HepG2 (cell line): Measurements from ENCODE around the gene MYADML2. TPM values are rescaled to one million over a fixed set of nuclear protein-coding genes. Genes with fewer than 3 reads are reported as not detected.

ENCODE experiments used
- DZIP1 ChIP-seq: sonication (generic); formaldehyde crosslinking; IDR thresholded peaks from 2 replicates; pipeline ENCODE4 v1.5.0; 2020; ENCODE audit warnings: mild to moderate bottlenecking, missing genetic modification reagents
- HNF1A ChIP-seq, 2 experiments: sonication (generic) in 1 of 2; formaldehyde crosslinking in 1 of 2; IDR thresholded peaks; 2 replicates each; pipeline versions ENCODE4 v1.4.0 to v1.6.1; 2016 to 2020; ENCODE audit warnings: borderline replicate concordance in 1 of 2, low read depth in 1 of 2, mild to moderate bottlenecking in 1 of 2, missing genetic modification reagents in 1 of 2
- LBX2 ChIP-seq: sonication (generic); formaldehyde crosslinking; IDR thresholded peaks from 2 replicates; pipeline ENCODE4 v1.5.0; 2020; ENCODE audit warnings: missing genetic modification reagents, mild to moderate bottlenecking, borderline replicate concordance
- MTA3 ChIP-seq: sonication (generic); formaldehyde crosslinking; IDR thresholded peaks from 2 replicates; pipeline ENCODE4 v1.4.0; 2020; ENCODE audit warnings: missing genetic modification reagents
- SATB2 ChIP-seq: sonication (generic); formaldehyde crosslinking; IDR thresholded peaks from 2 replicates; pipeline ENCODE4 v1.5.0; 2020; ENCODE audit warnings: missing genetic modification reagents
- SRY ChIP-seq: sonication (generic); formaldehyde crosslinking; IDR thresholded peaks from 2 replicates; pipeline ENCODE4 v1.8.0; 2022; ENCODE audit warnings: mild to moderate bottlenecking, missing genetic modification reagents
- THAP9 ChIP-seq: sonication (generic); formaldehyde crosslinking; IDR thresholded peaks from 2 replicates; pipeline ENCODE4; 2020; ENCODE audit warnings: missing genetic modification reagents, mild to moderate bottlenecking, borderline replicate concordance
- ZBTB4 ChIP-seq: sonication (generic); formaldehyde crosslinking; IDR thresholded peaks from 2 replicates; pipeline ENCODE4 v1.4.0; 2020; ENCODE audit warnings: missing genetic modification reagents, mild to moderate bottlenecking, borderline replicate concordance
- ZNF597 ChIP-seq: sonication (generic); formaldehyde crosslinking; IDR thresholded peaks from 2 replicates; pipeline ENCODE4 v1.5.0; 2020; ENCODE audit warnings: missing genetic modification reagents
- ZNF761 ChIP-seq: sonication (generic); formaldehyde crosslinking; conservative IDR thresholded peaks from 2 replicates; pipeline ENCODE4 v1.4.0; 2020; ENCODE audit warnings: mild to moderate bottlenecking, missing genetic modification reagents
- polyA plus RNA-seq, 8 experiments: library from polyadenylated mRNA; depleted of rRNA in 3 of 8; stranded (reverse) in 7 of 8; unstranded in 1 of 8; fragments of >200 nt; fragmentation: Illumina TruSeq in 4 of 8; extraction: Trizol in 4 of 8; gene quantifications; 2 replicates each; pipeline versions ENCODE4 v1.2.1 to v1.2.3, GENCODE V29; 2011 to 2016; ENCODE audit warnings: low read depth in 4 of 8, missing spikeins in 1 of 8, mixed read lengths in 1 of 8; ENCODE audit not compliant: insufficient read depth in 1 of 8
- total RNA-seq, 5 experiments: library from RNA; depleted of rRNA; stranded (reverse); fragments of >200 nt; fragmentation: Illumina TruSeq; extraction: Trizol; gene quantifications; 2 replicates each; pipeline ENCODE4 v1.2.3, GENCODE V29; 2016; ENCODE audit warnings: low read depth in 1 of 5

MYADML2 gene
- total and polyA plus RNA-seq, 2 of the 13 experiments (the other 11 are each of a cell fraction or from before 2014, with no cell fraction given): not detected

- TF ChIP-seq LBX2 (CRISPR knock-in tag) (peak; percentile 97; the same call in 1 of the 2 replicates), ZNF597 (no peak), SRY (CRISPR knock-in tag) (peak; percentile 97), DZIP1 (CRISPR knock-in tag) (peak; percentile 95; the same call in 1 of the 2 replicates), MTA3 (CRISPR knock-in tag) (no peak), ZNF761 (peak; percentile 70; the same call in 1 of the 2 replicates), HNF1A (IDR thresholded peaks at IDR 0.05; ENCODE audit: low read depth) (peak; percentile 30; the same call in 1 of the 2 replicates), HNF1A (CRISPR knock-in tag; IDR thresholded peaks at IDR 0.05; ENCODE audit: borderline replicate concordance) (peak; percentile 61; the same call in 1 of the 2 replicates), SATB2 (peak; percentile 96; the same call in 1 of the 2 replicates), ZBTB4 (peak; percentile 96), THAP9 (peak; percentile 58)
Observed at GRCh38 chr17:81992306-81993102, 45.5 kb upstream of the MYADML2 start (continued).
